Uterus (tissue), 4 donors: Measurements from ENCODE around the gene ABCC11. TPM values are rescaled to one million over a fixed set of nuclear protein-coding genes. Genes with fewer than 3 reads are reported as not detected.

Experiments used
- DNase-seq, 2 donors: peaks; one replicate each; pipeline ENCODE4 v3.0.0-alpha.2; 2019 to 2020
- H3K27ac ChIP-seq, 2 donors: fragments of 200-600 bp; sonication (generic); 1 replicate in 1 of 2; 2 replicates in 1 of 2; pipeline ENCODE4 v1.5.1; 2016 to 2018
- H3K27me3 ChIP-seq, 2 donors: fragments of 200-600 bp; sonication (generic); one replicate each; pipeline ENCODE4 v1.5.1; 2018 to 2019; ENCODE audit warnings: control low read depth in 1 of 2
- H3K36me3 ChIP-seq, 2 donors: fragments of 200-600 bp; sonication (generic); one replicate each; pipeline ENCODE4 v1.5.1; 2019; ENCODE audit warnings: control low read depth in 1 of 2
- H3K4me1 ChIP-seq, 2 donors: fragments of 200-600 bp; sonication (generic); one replicate each; pipeline ENCODE4 v1.5.1; 2018 to 2019; ENCODE audit warnings: control low read depth in 1 of 2
- H3K4me3 ChIP-seq, 2 donors: fragments of 200-600 bp; sonication (generic); 1 replicate in 1 of 2; 2 replicates in 1 of 2; pipeline ENCODE4 v1.5.1; 2018 to 2019; ENCODE audit warnings: mild to moderate bottlenecking in 1 of 2
- H3K9me3 ChIP-seq, 2 donors: fragments of 200-600 bp; sonication (generic); one replicate each; pipeline ENCODE4 v1.5.1; 2019; ENCODE audit warnings: control low read depth in 1 of 2
- POLR2A ChIP-seq, 2 donors: fragments of 450-650 bp; IDR thresholded peaks; one replicate each; pipeline ENCODE4 v1.6.1; 2016; ENCODE audit warnings: antibody characterized with exemption in 2 of 2, mild to moderate bottlenecking in 1 of 2, moderate library complexity in 1 of 2
- intact Hi-C: fragments of 100-400 bp; cut with DNase I; formaldehyde crosslinking; loops from one replicate; pipeline ENCODE4 v1.15.1; 2023; ENCODE audit warnings: low total_unique reads
- total RNA-seq, 4 donors: library from RNA; depleted of rRNA in 3 of 4; stranded (reverse); fragments of >200 nt in 3 of 4; gene quantifications; one replicate each; pipeline versions ENCODE4 v1.1.0 to v1.2.4, GENCODE V29; 2014 to 2023
- TF ChIP-seq, protein P1 (sequence below), 4 experiments: fragments of 200-600 bp in 2 of 4; fragments of 450-650 bp in 2 of 4; sonication (generic) in 2 of 4; IDR thresholded peaks; one replicate each; pipeline ENCODE4 v1.5.1; 2016 to 2019; ENCODE audit warnings: antibody characterized with exemption in 4 of 4, mild to moderate bottlenecking in 2 of 4, moderate library complexity in 1 of 4
- donor health status: DM: yes; HTN: yes; CAD: no.

The ABCC11 gene
- total RNA-seq, 4 donors from 2014 or later = 0.48 TPM; not detected in 3

DNA sequence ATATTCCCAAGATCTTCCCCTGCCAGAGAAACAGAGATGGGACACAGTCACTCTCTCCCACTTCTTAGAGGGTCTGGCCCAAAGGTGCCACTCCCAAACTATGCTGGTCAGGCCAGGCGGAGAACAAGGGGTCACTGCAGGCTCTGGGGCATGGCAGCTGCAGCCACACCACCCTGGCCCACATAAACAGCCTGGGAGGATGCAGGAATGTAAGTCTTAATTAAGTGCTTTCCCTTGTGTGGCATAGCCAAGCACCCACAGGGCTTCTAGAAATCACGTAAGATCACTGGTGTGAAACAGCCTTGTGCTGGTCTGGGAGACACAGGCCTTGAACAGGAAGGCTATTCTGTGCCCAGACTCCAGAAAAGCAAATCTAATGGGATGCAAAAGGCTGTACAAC, 123.1 kb downstream of the ABCC11 start:
- no peak for DNase-seq
- no peaks in the 10 kb centered on the region for H3K9me3 ChIP-seq
- TF ChIP-seq POLR2A (IDR thresholded peaks at IDR 0.05) = no peak
- TF ChIP-seq, protein P1, sequence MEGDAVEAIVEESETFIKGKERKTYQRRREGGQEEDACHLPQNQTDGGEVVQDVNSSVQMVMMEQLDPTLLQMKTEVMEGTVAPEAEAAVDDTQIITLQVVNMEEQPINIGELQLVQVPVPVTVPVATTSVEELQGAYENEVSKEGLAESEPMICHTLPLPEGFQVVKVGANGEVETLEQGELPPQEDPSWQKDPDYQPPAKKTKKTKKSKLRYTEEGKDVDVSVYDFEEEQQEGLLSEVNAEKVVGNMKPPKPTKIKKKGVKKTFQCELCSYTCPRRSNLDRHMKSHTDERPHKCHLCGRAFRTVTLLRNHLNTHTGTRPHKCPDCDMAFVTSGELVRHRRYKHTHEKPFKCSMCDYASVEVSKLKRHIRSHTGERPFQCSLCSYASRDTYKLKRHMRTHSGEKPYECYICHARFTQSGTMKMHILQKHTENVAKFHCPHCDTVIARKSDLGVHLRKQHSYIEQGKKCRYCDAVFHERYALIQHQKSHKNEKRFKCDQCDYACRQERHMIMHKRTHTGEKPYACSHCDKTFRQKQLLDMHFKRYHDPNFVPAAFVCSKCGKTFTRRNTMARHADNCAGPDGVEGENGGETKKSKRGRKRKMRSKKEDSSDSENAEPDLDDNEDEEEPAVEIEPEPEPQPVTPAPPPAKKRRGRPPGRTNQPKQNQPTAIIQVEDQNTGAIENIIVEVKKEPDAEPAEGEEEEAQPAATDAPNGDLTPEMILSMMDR (IDR thresholded peaks at IDR 0.05) = no peak
- H3K36me3 ChIP-seq = no peaks in the 10 kb centered on the region
- intact Hi-C loops = no loop called here
- no peak overlapping the region for H3K4me3 ChIP-seq
- H3K27ac ChIP-seq = no peak overlapping the region
- H3K27me3 ChIP-seq = no peaks in the 10 kb centered on the region
- no peaks in the 10 kb centered on the region for H3K4me1 ChIP-seq

DNA sequence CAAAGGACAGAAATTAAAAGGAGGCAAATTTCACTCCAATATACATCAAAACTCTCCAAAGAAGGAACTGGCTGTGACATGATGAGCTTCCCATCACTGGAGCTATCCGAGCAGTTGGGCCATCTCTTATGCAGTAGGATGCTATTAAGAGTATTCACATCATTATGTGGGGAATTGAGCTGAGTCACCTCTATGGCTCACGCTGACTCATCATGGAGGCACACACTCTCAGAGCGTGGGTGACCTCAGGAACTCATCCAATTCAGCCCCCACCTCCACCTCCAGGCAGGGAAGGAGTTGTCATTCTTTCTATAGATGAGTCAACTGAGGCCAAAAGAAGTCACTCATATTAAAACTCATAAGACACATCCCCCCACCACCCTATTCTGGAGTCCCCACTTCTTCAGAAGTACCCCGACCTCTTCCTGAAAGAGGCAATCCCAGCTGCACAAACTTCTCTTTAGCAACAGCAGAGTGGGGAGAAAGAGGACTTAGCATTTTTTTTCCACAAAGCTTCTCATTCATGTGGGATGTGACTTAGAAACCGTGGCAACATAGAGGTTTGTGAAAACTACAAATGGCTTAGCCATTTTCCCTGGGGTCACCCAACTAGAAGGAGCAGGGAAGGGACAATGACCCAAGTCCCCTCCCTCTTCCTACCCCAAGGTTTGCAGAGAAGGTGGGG, 124.1 kb downstream of the ABCC11 start:
- intact Hi-C loops = no loop called here
- no peaks in the 10 kb centered on the region for H3K27me3 ChIP-seq
- no peak for DNase-seq
- H3K9me3 ChIP-seq = no peaks in the 10 kb centered on the region
- TF ChIP-seq, protein P1 (IDR thresholded peaks at IDR 0.05) = no peak
- no peak for TF ChIP-seq POLR2A (IDR thresholded peaks at IDR 0.05)
- no peak overlapping the region for H3K27ac ChIP-seq
- H3K4me1 ChIP-seq = no peaks in the 10 kb centered on the region
- no peak overlapping the region for H3K4me3 ChIP-seq
- no peaks in the 10 kb centered on the region for H3K36me3 ChIP-seq

DNA sequence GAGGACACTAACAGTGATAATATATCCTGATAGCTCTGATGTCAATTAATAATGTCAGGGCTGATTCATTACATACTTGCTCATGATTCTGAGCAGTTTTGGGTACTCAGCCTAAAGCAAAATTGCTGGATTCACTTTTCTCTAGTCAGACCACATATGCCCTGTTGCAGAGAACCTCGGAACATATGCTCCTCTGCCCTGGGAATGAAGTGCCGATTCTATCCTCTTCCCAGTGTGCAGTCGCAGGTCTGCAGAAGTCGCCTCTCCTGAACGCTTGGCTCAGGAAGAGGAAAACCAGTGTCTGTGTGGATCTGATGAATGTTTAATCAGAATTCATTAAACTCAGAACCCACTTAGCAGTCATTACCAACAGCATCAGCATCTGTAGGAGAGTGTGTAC, 126.1 kb downstream of the ABCC11 start:
- DNase-seq = no peak
- Histone ChIP-seq H3K4me1 (no peaks in the 10 kb centered on the region), H3K36me3 (no peaks in the 10 kb centered on the region), H3K27me3 (no peaks in the 10 kb centered on the region), H3K27ac (no peak overlapping the region), H3K9me3 (no peaks in the 10 kb centered on the region), H3K4me3 (no peak overlapping the region)
- intact Hi-C loops = no loop called here
- TF ChIP-seq POLR2A (IDR thresholded peaks at IDR 0.05) = no peak
- TF ChIP-seq, protein P1 (IDR thresholded peaks at IDR 0.05) = no peak

GRCh38 chr16:48118841-48119240, 128.5 kb downstream of the ABCC11 start:
- no peak for DNase-seq
- no peak overlapping the region for H3K27ac ChIP-seq
- no peaks in the 10 kb centered on the region for H3K36me3 ChIP-seq
- no peaks in the 10 kb centered on the region for H3K4me1 ChIP-seq
- no peaks in the 10 kb centered on the region for H3K27me3 ChIP-seq
- no peak for TF ChIP-seq POLR2A (IDR thresholded peaks at IDR 0.05)
- TF ChIP-seq, protein P1 (IDR thresholded peaks at IDR 0.05) = no peak
- H3K4me3 ChIP-seq = no peak overlapping the region
- intact Hi-C loops = no loop called here
- no peaks in the 10 kb centered on the region for H3K9me3 ChIP-seq

- Histone ChIP-seq H3K4me3 (no peak overlapping the region), H3K27ac (no peak overlapping the region), H3K36me3 (no peaks in the 10 kb centered on the region), H3K4me1 (no peaks in the 10 kb centered on the region), H3K27me3 (no peaks in the 10 kb centered on the region), H3K9me3 (no peaks in the 10 kb centered on the region)
- no peak for TF ChIP-seq POLR2A (IDR thresholded peaks at IDR 0.05)
- TF ChIP-seq, protein P1 (IDR thresholded peaks at IDR 0.05) = no peak
- no peak for DNase-seq
- intact Hi-C loops = no loop called here
These were observed 129.9 kb downstream of the ABCC11 start for GRCh38 chr16:48117217-48118105.
